HL-60 (cell line): Measurements from ENCODE around the gene KLHL13.

Source experiments
- POLR2AphosphoS5 ChIP-seq: IDR thresholded peaks from 2 replicates; pipeline ENCODE4 v1.6.1; 2012; ENCODE audit warnings: low read depth
- TF ChIP-seq, protein P1 (sequence below): IDR thresholded peaks from one replicate; pipeline ENCODE4 v1.5.1; 2011; ENCODE audit warnings: low read length, control low read depth, inconsistent platforms; ENCODE audit not compliant: insufficient read depth
- TF ChIP-seq, protein P2 (sequence below): IDR thresholded peaks from 2 replicates; pipeline ENCODE4 v1.6.1; 2012; ENCODE audit warnings: low read depth; ENCODE audit not compliant: insufficient replicate concordance

DNA sequence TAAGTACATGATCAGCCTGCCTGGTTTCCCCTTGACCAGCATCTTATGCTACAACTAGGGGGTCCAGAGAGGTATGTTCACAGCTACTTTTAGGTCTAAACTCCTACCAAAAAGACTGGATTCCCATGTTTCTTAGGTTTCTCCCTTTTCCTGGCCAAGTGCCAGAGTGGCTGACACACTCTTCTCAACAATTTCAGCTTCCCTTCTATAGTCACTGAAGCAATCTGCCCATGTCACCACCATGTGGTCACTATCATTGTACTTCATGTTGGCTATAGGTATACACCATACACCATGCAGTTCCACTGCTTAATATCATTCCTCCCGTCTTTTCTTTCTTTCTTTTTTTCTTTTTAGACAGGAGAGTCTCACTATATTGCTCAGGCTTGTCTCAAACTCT lies 66.9 kb downstream of the KLHL13 start:
- TF ChIP-seq, protein P1, sequence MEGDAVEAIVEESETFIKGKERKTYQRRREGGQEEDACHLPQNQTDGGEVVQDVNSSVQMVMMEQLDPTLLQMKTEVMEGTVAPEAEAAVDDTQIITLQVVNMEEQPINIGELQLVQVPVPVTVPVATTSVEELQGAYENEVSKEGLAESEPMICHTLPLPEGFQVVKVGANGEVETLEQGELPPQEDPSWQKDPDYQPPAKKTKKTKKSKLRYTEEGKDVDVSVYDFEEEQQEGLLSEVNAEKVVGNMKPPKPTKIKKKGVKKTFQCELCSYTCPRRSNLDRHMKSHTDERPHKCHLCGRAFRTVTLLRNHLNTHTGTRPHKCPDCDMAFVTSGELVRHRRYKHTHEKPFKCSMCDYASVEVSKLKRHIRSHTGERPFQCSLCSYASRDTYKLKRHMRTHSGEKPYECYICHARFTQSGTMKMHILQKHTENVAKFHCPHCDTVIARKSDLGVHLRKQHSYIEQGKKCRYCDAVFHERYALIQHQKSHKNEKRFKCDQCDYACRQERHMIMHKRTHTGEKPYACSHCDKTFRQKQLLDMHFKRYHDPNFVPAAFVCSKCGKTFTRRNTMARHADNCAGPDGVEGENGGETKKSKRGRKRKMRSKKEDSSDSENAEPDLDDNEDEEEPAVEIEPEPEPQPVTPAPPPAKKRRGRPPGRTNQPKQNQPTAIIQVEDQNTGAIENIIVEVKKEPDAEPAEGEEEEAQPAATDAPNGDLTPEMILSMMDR: no peak
- TF ChIP-seq, protein P2, sequence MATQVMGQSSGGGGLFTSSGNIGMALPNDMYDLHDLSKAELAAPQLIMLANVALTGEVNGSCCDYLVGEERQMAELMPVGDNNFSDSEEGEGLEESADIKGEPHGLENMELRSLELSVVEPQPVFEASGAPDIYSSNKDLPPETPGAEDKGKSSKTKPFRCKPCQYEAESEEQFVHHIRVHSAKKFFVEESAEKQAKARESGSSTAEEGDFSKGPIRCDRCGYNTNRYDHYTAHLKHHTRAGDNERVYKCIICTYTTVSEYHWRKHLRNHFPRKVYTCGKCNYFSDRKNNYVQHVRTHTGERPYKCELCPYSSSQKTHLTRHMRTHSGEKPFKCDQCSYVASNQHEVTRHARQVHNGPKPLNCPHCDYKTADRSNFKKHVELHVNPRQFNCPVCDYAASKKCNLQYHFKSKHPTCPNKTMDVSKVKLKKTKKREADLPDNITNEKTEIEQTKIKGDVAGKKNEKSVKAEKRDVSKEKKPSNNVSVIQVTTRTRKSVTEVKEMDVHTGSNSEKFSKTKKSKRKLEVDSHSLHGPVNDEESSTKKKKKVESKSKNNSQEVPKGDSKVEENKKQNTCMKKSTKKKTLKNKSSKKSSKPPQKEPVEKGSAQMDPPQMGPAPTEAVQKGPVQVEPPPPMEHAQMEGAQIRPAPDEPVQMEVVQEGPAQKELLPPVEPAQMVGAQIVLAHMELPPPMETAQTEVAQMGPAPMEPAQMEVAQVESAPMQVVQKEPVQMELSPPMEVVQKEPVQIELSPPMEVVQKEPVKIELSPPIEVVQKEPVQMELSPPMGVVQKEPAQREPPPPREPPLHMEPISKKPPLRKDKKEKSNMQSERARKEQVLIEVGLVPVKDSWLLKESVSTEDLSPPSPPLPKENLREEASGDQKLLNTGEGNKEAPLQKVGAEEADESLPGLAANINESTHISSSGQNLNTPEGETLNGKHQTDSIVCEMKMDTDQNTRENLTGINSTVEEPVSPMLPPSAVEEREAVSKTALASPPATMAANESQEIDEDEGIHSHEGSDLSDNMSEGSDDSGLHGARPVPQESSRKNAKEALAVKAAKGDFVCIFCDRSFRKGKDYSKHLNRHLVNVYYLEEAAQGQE: no peak
- TF ChIP-seq POLR2AphosphoS5: no peak
